KOPT-K1 (cell line): ENCODE results near the gene NBR1.
"Not testable (repeated sequence)": the region's sequence is repeated elsewhere in the genome, so short reads cannot be mapped to it uniquely, and the experiment has no call there.

Experiments
- H3K27ac ChIP-seq: fragments of 200-600 bp; sonication (generic); 2 replicates; pipeline ENCODE4 v1.5.1; 2016; ENCODE audit warnings: antibody characterized with exemption, mild to moderate bottlenecking, low read depth, low read length; ENCODE audit not compliant: poor library complexity, severe bottlenecking
- H3K36me3 ChIP-seq: fragments of 200-600 bp; sonication (generic); 2 replicates; pipeline ENCODE4 v1.5.1; 2017; ENCODE audit warnings: antibody characterized with exemption, mild to moderate bottlenecking, low read length, moderate library complexity; ENCODE audit not compliant: insufficient read depth
- H3K9me3 ChIP-seq: fragments of 200-600 bp; sonication (generic); 2 replicates; pipeline ENCODE4 v1.5.1; 2017; ENCODE audit warnings: antibody characterized with exemption, low read length, mild to moderate bottlenecking; ENCODE audit not compliant: insufficient read depth, poor library complexity, severe bottlenecking

Gene NBR1

GRCh38 chr17:43140396-43141332 is 30.4 kb upstream of the NBR1 start:
- H3K36me3 ChIP-seq, result peaks cover under 1% of the 10 kb centered on the region; the same call in 1 of the 2 replicates
- no peak overlapping the region for H3K27ac ChIP-seq
- H3K9me3 ChIP-seq, result no peaks in the 10 kb centered on the region

GRCh38 chr17:43142153-43142552 is 28.9 kb upstream of the NBR1 start:
- no peak overlapping the region for H3K27ac ChIP-seq
- no peaks in the 10 kb centered on the region; the same call in 1 of the 2 replicates for H3K36me3 ChIP-seq
- no peaks in the 10 kb centered on the region for H3K9me3 ChIP-seq

DNA sequence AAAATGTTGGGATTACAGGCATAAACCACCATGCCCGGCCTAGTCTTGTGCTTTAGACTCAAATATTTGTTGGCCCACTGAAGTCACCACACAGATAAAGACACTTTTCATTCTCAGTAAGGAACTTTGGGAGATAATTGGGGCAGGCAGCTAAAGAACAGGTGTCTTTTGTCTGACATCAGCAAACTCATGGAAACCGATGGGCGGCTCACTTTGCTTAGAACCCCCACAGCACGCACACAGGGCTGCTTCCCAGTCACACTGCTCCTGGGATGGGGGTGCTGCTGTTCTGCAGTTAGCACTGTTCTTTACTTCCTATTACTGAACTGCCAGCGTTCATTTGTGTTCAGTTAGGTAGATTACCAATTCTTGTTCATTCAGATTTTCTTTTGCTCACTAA is 27.8 kb upstream of the NBR1 start:
- no peaks in the 10 kb centered on the region; the same call in 1 of the 2 replicates for H3K36me3 ChIP-seq
- H3K27ac ChIP-seq, result no peak overlapping the region
- H3K9me3 ChIP-seq, result no peaks in the 10 kb centered on the region

DNA sequence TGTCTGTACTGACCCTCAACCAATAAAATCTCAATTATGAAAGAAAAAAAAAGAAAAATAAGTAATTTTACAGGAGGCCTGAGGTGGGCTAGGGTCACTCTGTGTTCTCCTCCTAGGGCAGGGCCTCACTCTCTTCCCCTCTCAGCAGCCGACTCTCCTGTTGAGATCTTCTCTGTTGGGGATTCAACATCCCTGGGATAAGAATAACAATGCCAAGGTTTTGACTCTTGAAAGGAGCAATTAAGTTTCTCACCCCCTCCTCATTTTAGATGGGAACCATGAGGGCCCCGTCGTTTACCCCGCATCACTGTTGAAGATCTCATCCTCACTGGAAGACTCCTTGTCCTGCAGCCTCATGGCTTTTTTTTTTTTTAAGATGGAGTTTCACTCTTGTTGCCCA is 24.4 kb upstream of the NBR1 start:
- H3K36me3 ChIP-seq, result no peaks in the 10 kb centered on the region; the same call in 1 of the 2 replicates
- no peak overlapping the region for H3K27ac ChIP-seq
- H3K9me3 ChIP-seq, result no peaks in the 10 kb centered on the region

DNA sequence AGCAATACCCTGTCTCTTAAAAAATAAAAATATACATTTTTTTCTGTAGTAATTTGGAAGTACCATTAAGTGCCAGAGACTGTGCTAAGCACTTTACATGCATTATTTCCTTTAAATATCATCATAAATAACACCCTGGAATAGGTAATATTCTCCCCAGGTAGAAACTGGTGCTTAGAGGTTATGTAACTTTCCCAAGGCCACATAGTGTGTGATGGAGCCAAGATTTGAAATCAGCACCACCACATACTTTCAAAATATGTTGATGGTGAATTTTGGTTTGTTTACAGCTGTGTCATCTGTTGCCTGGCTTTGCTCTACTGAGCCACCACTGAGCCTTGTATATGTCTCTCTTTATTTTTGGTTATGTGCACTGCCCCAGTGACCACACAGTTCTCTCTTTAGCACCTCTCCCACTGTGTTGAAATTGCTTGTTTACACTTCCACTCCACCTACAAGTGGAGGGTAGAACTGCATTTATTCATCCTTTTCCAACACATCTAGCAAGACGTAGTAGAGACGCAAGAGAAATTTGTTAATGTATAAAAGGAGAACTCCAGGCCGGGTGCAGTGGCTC is 19.0 kb upstream of the NBR1 start:
- Histone ChIP-seq H3K27ac (no peak overlapping the region), H3K36me3 (peaks cover 5% of the 10 kb centered on the region; the same call in 1 of the 2 replicates), H3K9me3 (peaks cover 11% of the 10 kb centered on the region)

DNA sequence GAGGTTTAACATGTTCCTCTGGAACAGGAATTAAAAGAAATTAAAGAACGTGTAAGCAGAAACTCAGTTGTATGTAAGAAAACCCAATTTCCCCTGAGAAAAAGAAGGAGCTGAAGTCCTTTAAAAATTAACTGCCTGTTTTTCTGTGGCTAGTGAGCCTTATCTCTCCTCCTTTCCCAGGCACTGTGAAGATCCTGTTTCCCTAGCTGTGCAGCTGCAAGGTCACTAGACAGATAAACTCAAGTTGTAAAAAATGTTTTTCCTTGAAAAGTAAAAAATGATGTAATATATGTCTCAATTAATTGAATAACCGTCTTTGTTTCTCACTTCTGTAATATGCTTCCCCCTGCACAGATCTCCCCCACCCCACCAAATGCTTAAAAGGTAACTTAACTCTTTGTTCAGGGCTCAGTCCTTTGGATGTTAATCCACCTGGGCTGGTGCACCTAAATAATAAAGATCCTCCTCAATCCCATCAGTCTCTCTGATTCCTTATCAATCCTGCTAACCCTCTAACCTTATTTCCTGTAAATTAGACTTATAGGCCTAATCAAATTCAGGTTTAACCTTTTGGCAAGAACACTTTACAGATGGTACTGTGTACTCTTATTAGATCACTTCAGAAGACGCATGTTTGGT is 17.7 kb upstream of the NBR1 start:
- not testable (repeated sequence) for H3K27ac ChIP-seq, H3K36me3 ChIP-seq
- peaks cover 11% of the 10 kb centered on the region for H3K9me3 ChIP-seq

- Histone ChIP-seq H3K27ac (no peak overlapping the region), H3K36me3 (peaks cover 11% of the 10 kb centered on the region; the same call in 1 of the 2 replicates), H3K9me3 (peaks cover 11% of the 10 kb centered on the region)
Measured at GRCh38 chr17:43155666-43156065, 15.3 kb upstream of the NBR1 start.

DNA sequence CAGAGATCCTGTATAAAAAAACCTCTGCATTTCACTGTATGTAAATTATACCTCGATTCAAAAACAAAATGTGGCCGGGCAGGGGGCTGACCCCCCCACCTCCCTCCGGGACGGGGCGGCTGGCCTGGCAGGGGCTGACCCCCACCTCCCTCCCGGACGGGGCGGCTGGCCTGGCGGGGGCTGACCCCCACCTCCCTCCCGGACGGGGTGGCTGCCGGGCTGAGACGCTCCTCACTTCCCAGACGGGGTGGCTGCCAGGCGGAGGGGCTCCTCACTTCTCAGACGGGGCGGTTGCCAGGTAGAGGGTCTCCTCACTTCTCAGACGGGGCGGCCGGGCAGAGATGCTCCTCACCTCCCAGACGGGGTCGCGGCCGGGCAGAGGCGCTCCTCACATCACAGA is 11.8 kb upstream of the NBR1 start:
- peaks cover 13% of the 10 kb centered on the region; the same call in 1 of the 2 replicates for H3K36me3 ChIP-seq
- H3K9me3 ChIP-seq, H3K27ac ChIP-seq: not testable (repeated sequence)

- H3K27ac ChIP-seq, H3K9me3 ChIP-seq: not testable (repeated sequence)
- peaks cover 13% of the 10 kb centered on the region; the same call in 1 of the 2 replicates for H3K36me3 ChIP-seq
Measured at GRCh38 chr17:43159957-43160356, 11.1 kb upstream of the NBR1 start.

DNA sequence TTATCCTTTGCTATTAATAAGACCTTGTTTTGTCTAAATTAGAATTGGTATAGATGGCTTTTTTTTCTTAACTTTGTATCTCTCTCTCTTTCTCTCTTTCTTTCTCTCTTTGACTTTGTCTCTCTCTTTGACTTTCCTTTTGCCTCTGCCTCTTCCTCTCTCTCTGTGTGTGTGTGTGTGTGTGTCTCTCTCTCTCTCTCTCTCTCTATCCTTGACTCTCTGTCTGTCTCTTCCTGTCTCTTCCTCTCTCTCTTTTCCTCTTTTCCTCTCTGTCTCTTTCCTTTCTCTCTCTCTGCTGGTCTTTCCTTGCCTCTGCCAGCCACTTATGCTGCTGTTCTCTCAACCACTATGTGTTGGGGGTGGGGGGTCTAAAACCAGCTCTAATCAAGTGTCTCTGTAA is 5.0 kb upstream of the NBR1 start:
- H3K9me3 ChIP-seq, H3K36me3 ChIP-seq, H3K27ac ChIP-seq: not testable (repeated sequence)

GRCh38 chr17:43169561-43170139 is 1.4 kb upstream of the NBR1 start:
- H3K36me3 ChIP-seq, result no peaks in the 10 kb centered on the region
- no peaks in the 10 kb centered on the region for H3K9me3 ChIP-seq
- H3K27ac ChIP-seq, result peak overlapping the region; percentile 78

DNA sequence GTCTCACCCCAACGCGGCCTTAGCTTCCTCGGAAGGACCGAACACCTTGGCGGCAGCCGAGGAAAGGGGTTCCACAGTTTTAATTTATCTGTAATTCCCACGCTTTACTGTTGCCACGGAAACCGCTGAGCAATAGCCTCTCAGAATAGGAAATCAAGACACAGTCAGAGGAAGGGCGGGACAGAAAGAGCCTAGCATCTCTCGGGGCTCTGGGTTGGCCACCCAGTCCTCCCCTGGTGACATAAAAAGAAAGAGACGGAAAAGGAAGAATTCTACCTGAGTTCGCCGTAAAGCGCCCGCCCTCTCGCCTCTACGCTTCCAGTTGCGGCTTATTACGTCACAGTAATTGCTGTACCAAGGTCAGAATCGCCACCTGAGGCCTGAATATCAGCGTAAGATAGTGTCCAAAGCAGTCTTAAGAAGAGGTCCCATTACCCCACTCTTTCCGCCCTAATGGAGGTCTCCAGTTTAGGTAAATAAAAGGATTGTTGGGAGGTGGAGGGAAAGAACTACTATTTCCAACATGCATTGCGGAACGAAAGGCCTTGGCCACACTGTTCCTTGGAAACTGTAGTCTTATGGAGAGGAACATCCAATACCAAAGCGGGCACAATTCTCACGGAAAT is 761 bp upstream of the NBR1 start:
- peak overlapping the region; percentile 78 for H3K27ac ChIP-seq
- no peaks in the 10 kb centered on the region for H3K36me3 ChIP-seq
- H3K9me3 ChIP-seq, result no peaks in the 10 kb centered on the region

DNA sequence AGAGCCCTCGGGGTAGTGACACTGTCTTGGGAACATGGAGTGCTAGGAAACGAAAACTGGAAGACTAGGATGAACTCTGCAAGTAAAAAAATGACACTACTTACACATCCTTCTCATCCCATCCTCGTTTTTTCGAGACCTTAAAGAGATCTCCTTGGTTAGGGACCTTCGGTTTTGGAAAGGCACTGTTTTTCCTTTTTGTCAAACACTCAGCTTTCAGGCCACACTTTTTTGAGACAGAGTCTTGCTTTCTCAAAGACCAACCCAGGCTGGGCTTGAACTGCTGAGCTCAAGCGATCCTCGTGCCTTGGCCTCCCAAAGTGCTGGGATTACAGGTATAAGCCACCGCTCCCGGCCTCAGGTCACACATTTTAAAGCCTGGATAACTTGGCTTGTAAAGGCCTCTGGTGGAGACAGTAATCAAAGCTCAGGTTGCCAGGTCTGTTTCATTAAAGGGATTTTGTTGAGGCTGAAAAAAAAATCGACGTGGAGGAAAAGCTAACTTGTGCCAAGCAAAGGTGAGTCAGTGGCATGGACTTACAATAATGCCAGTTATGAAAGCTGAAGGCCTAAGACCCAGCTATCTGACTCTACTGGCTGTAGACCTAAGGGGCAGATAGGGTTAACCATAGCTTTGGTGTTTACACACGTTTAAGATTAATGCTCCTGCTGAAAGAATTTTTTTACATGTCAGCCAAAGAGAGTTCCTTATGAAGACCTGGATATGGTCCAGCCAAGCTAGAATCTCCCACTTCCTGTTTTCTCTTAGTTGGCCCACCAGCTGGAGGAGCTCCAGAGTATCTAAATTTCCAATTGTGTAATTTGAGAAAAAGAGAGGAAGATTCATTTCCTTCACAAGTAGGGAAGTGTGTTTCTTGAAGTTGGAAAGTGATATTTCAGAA is 823 bp downstream of the NBR1 start:
- peak overlapping the region; percentile 78 for H3K27ac ChIP-seq
- peaks cover 10% of the 10 kb centered on the region for H3K36me3 ChIP-seq
- H3K9me3 ChIP-seq, result no peaks in the 10 kb centered on the region
